Stimulated activated CD4-positive, alpha-beta T cell treated with anti-CD3 and anti-CD28 coated beads, TNF-alpha, amount 100 ng/mL, for 24 hours (primary cell): Measurements from ENCODE around the gene RPTOR.
A peak's percentile ranks its signal among the peaks of the same experiment; 100 is the strongest.

ENCODE experiments used
- DNase-seq, 3 experiments: peaks; one replicate each; pipeline ENCODE4 v3.0.0-alpha.2; 2020; ENCODE audit warnings: low read depth in 3 of 3

Gene RPTOR

GRCh38 chr17:80716986-80717719 is 172.5 kb downstream of the RPTOR start:
- no peak for DNase-seq

GRCh38 chr17:80717720-80718083 is 173.1 kb downstream of the RPTOR start:
- no peak for DNase-seq

GRCh38 chr17:80718428-80718827 is 173.8 kb downstream of the RPTOR start:
- no peak for DNase-seq

- DNase-seq, result no peak
Measured at GRCh38 chr17:80719449-80719848, 174.8 kb downstream of the RPTOR start.

- peak; percentile 30 to 66 (median 32) for DNase-seq
Measured at GRCh38 chr17:80720610-80721577, 176.3 kb downstream of the RPTOR start.

- DNase-seq, result no peak
Measured at GRCh38 chr17:80722661-80723060, 178.0 kb downstream of the RPTOR start.

GRCh38 chr17:80724775-80725266 is 180.2 kb downstream of the RPTOR start:
- DNase-seq, result no peak

- no peak for DNase-seq
Measured at GRCh38 chr17:80725517-80725916, 180.9 kb downstream of the RPTOR start.

- DNase-seq, result no peak
Measured at GRCh38 chr17:80726558-80727408, 182.1 kb downstream of the RPTOR start.

- DNase-seq, result no peak
Measured at GRCh38 chr17:80727409-80727755, 182.7 kb downstream of the RPTOR start.

GRCh38 chr17:80729016-80729415 is 184.4 kb downstream of the RPTOR start:
- DNase-seq, result no peak

GRCh38 chr17:80729761-80730160 is 185.1 kb downstream of the RPTOR start:
- DNase-seq, result no peak

- no peak for DNase-seq
Measured at GRCh38 chr17:80730739-80731138, 186.1 kb downstream of the RPTOR start.

GRCh38 chr17:80731323-80731722 is 186.7 kb downstream of the RPTOR start:
- DNase-seq, result no peak

GRCh38 chr17:80732268-80732667 is 187.6 kb downstream of the RPTOR start:
- no peak for DNase-seq

- no peak for DNase-seq
Measured at GRCh38 chr17:80737106-80738019, 192.7 kb downstream of the RPTOR start.

GRCh38 chr17:80738020-80738808 is 193.6 kb downstream of the RPTOR start:
- no peak for DNase-seq

GRCh38 chr17:80738987-80739730 is 194.5 kb downstream of the RPTOR start:
- DNase-seq, result no peak

- DNase-seq, result no peak
Measured at GRCh38 chr17:80740141-80740540, 195.5 kb downstream of the RPTOR start.
